HL-60 (cell line): ENCODE data around the gene PCOLCE2.

Experiments
- CTCF ChIP-seq: IDR thresholded peaks from one replicate; pipeline ENCODE4 v1.5.1; 2011; ENCODE audit warnings: low read length, control low read depth, inconsistent platforms; ENCODE audit not compliant: insufficient read depth
- GABPA ChIP-seq: IDR thresholded peaks from 2 replicates; pipeline ENCODE4 v1.6.1; 2012; ENCODE audit warnings: low read depth
- POLR2AphosphoS5 ChIP-seq: IDR thresholded peaks from 2 replicates; pipeline ENCODE4 v1.6.1; 2012; ENCODE audit warnings: low read depth
- TF ChIP-seq, protein P1 (sequence below): IDR thresholded peaks from 2 replicates; pipeline ENCODE4 v1.6.1; 2012; ENCODE audit warnings: low read depth; ENCODE audit not compliant: insufficient replicate concordance

- TF ChIP-seq CTCF (peak; percentile 91), POLR2AphosphoS5 (no peak), GABPA (no peak)
- TF ChIP-seq, protein P1, sequence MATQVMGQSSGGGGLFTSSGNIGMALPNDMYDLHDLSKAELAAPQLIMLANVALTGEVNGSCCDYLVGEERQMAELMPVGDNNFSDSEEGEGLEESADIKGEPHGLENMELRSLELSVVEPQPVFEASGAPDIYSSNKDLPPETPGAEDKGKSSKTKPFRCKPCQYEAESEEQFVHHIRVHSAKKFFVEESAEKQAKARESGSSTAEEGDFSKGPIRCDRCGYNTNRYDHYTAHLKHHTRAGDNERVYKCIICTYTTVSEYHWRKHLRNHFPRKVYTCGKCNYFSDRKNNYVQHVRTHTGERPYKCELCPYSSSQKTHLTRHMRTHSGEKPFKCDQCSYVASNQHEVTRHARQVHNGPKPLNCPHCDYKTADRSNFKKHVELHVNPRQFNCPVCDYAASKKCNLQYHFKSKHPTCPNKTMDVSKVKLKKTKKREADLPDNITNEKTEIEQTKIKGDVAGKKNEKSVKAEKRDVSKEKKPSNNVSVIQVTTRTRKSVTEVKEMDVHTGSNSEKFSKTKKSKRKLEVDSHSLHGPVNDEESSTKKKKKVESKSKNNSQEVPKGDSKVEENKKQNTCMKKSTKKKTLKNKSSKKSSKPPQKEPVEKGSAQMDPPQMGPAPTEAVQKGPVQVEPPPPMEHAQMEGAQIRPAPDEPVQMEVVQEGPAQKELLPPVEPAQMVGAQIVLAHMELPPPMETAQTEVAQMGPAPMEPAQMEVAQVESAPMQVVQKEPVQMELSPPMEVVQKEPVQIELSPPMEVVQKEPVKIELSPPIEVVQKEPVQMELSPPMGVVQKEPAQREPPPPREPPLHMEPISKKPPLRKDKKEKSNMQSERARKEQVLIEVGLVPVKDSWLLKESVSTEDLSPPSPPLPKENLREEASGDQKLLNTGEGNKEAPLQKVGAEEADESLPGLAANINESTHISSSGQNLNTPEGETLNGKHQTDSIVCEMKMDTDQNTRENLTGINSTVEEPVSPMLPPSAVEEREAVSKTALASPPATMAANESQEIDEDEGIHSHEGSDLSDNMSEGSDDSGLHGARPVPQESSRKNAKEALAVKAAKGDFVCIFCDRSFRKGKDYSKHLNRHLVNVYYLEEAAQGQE, result no peak
Measured at GRCh38 chr3:142828703-142829305, 60.1 kb downstream of the PCOLCE2 start.
